H1 (cell line): ENCODE results near the gene EAF2. TPM values are rescaled to one million over a fixed set of nuclear protein-coding genes. Genes with fewer than 3 reads are reported as not detected.

Source experiments
- CTCF ChIA-PET: fragments of 300-600 bp; sonication (Branson Sonifier 250); formaldehyde crosslinking; loops from one replicate; lab custom pipeline; 2021; ENCODE audit not compliant: partially characterized antibody; lab: Charles Lee
- POLR2A ChIA-PET: fragments of 300-600 bp; sonication (Branson Sonifier 250); formaldehyde crosslinking; loops from one replicate; lab custom pipeline; 2021; ENCODE audit warnings: inconsistent platforms; ENCODE audit not compliant: partially characterized antibody; lab: Charles Lee
- DNase-seq, 2 experiments: peaks; one replicate each; pipeline versions ENCODE4 v3.0.0 to v3.0.0-alpha.2; 2010 to 2022; ENCODE audit warnings: low spot score in 2 of 2, low read depth in 1 of 2, mixed read lengths in 1 of 2
- FAIRE-seq: peaks from 2 replicates; lab custom pipeline; 2011; peaks lifted over from hg19 to GRCh38; lab: Jason Lieb, UNC
- H2AFZ ChIP-seq: 2 replicates; pipeline ENCODE4 v1.8.1; 2012; ENCODE audit warnings: low read length, inconsistent platforms
- H2AK5ac ChIP-seq: 2 replicates; pipeline ENCODE4 v1.6.1; 2013; ENCODE audit warnings: low read depth, low read length
- H2BK120ac ChIP-seq: replicated peaks from 2 replicates; pipeline ENCODE3; 2013; ENCODE audit warnings: low read depth, low read length, inconsistent platforms
- H2BK12ac ChIP-seq: 2 replicates; pipeline ENCODE4 v1.6.1; 2013; ENCODE audit warnings: low read depth, low read length
- H2BK15ac ChIP-seq: 2 replicates; pipeline ENCODE4 v1.6.1; 2013; ENCODE audit warnings: low read length
- H2BK20ac ChIP-seq: 2 replicates; pipeline ENCODE4 v1.6.1; 2013; ENCODE audit warnings: low read length
- H2BK5ac ChIP-seq: 2 replicates; pipeline ENCODE4 v1.6.1; 2013; ENCODE audit warnings: low read depth, low read length
- H3K14ac ChIP-seq: 2 replicates; pipeline ENCODE4 v1.6.1; 2013; ENCODE audit warnings: inconsistent platforms; ENCODE audit not compliant: insufficient read length
- H3K18ac ChIP-seq: 2 replicates; pipeline ENCODE4 v1.6.1; 2013; ENCODE audit warnings: low read length; ENCODE audit errors: extremely low read depth
- H3K23ac ChIP-seq: 2 replicates; pipeline ENCODE4 v1.6.1; 2013; ENCODE audit warnings: inconsistent platforms; ENCODE audit not compliant: insufficient read length
- H3K23me2 ChIP-seq: 2 replicates; pipeline ENCODE4 v1.6.1; 2013; ENCODE audit warnings: low read depth, low read length
- H3K27ac ChIP-seq: 2 replicates; pipeline ENCODE4 v1.6.1; 2011; ENCODE audit warnings: low read depth, low read length, inconsistent platforms
- H3K27me3 ChIP-seq, 4 experiments: replicated peaks in 1 of 4; 1 replicate in 1 of 4; 2 replicates in 3 of 4; pipeline versions ENCODE4 v1.6.1 to v1.8.1; 2011 to 2013; ENCODE audit warnings: low read length in 3 of 4, mild to moderate bottlenecking in 3 of 4, inconsistent platforms in 2 of 4, mixed read lengths in 2 of 4, moderate library complexity in 1 of 4; ENCODE audit not compliant: control insufficient read depth in 3 of 4, insufficient read depth in 3 of 4; ENCODE audit errors: extremely low read depth in 1 of 4
- H3K36me3 ChIP-seq, 4 experiments: 2 replicates each; pipeline versions ENCODE4 v1.6.1 to v1.8.1; 2011 to 2013; ENCODE audit warnings: mild to moderate bottlenecking in 4 of 4, low read length in 3 of 4, moderate library complexity in 2 of 4, control low read depth in 1 of 4, inconsistent platforms in 1 of 4; ENCODE audit not compliant: insufficient read depth in 4 of 4, control insufficient read depth in 2 of 4
- H3K4ac ChIP-seq: replicated peaks from 2 replicates; pipeline ENCODE3; 2013; ENCODE audit warnings: low read length, low read depth, mixed read lengths, inconsistent platforms; ENCODE audit not compliant: insufficient read length
- H3K4me1 ChIP-seq, 4 experiments: replicated peaks in 1 of 4; 1 replicate in 1 of 4; 2 replicates in 3 of 4; pipeline versions ENCODE4 v1.6.1 to v1.8.1; 2011 to 2013; ENCODE audit warnings: low read length in 3 of 4, inconsistent platforms in 2 of 4, mixed read lengths in 1 of 4; ENCODE audit not compliant: insufficient read depth in 4 of 4, control insufficient read depth in 3 of 4
- H3K4me2 ChIP-seq, 2 experiments: 2 replicates each; pipeline versions ENCODE4 v1.6.1 to v1.8.1; 2011 to 2013; ENCODE audit warnings: low read depth in 2 of 2, low read length in 2 of 2, control low read depth in 1 of 2, inconsistent platforms in 1 of 2, mild to moderate bottlenecking in 1 of 2; ENCODE audit not compliant: insufficient read depth in 1 of 2
- H3K4me3 ChIP-seq, 4 experiments: fragments of 200-600, 300-600 bp in 1 of 4; sonication (generic), shearing (Covaris generic), sonication (Bioruptor Twin) in 1 of 4; 2 replicates each; pipeline versions ENCODE4 v1.5.1 to v1.8.1; 2011 to 2016; ENCODE audit warnings: low read length in 4 of 4, low read depth in 3 of 4, control low read depth in 2 of 4, inconsistent platforms in 2 of 4, mild to moderate bottlenecking in 2 of 4, mixed read lengths in 1 of 4, moderate library complexity in 1 of 4; ENCODE audit not compliant: insufficient read depth in 2 of 4; ENCODE audit errors: extremely low read depth in 1 of 4
- H3K56ac ChIP-seq: replicated peaks from 2 replicates; pipeline ENCODE3; 2013; ENCODE audit warnings: low read depth, mild to moderate bottlenecking, mixed read lengths, low read length, inconsistent platforms; ENCODE audit not compliant: insufficient read length
- H3K79me1 ChIP-seq: 2 replicates; pipeline ENCODE4 v1.6.1; 2013; ENCODE audit warnings: low read depth, low read length, control low read depth
- H3K79me2 ChIP-seq, 2 experiments: 2 replicates each; pipeline versions ENCODE4 v1.6.1 to v1.8.1; 2012 to 2013; ENCODE audit warnings: low read length in 2 of 2, mild to moderate bottlenecking in 2 of 2, inconsistent platforms in 1 of 2; ENCODE audit not compliant: insufficient read depth in 2 of 2, control insufficient read depth in 1 of 2
- H3K9ac ChIP-seq, 4 experiments: replicated peaks in 1 of 4; 1 replicate in 1 of 4; 2 replicates in 3 of 4; pipeline versions ENCODE4 v1.6.1 to v1.8.1; 2011 to 2013; ENCODE audit warnings: low read depth in 3 of 4, low read length in 3 of 4, control low read depth in 2 of 4, mild to moderate bottlenecking in 2 of 4, moderate library complexity in 2 of 4, inconsistent platforms in 1 of 4; ENCODE audit errors: extremely low read depth in 1 of 4
- H3K9me3 ChIP-seq, 2 experiments: 2 replicates each; pipeline versions ENCODE4 v1.6.1 to v1.8.1; 2012 to 2013; ENCODE audit warnings: mild to moderate bottlenecking in 2 of 2, moderate library complexity in 2 of 2, control low read depth in 1 of 2, inconsistent platforms in 1 of 2, low read depth in 1 of 2, low read length in 1 of 2, mixed read lengths in 1 of 2; ENCODE audit not compliant: insufficient read depth in 2 of 2
- H4K20me1 ChIP-seq, 2 experiments: replicated peaks in 1 of 2; 2 replicates each; pipeline versions ENCODE3 to v1.8.1; 2011 to 2013; ENCODE audit warnings: inconsistent platforms in 2 of 2, low read length in 2 of 2, mild to moderate bottlenecking in 1 of 2; ENCODE audit not compliant: insufficient read depth in 2 of 2, control insufficient read depth in 1 of 2
- H4K5ac ChIP-seq: 2 replicates; pipeline ENCODE4 v1.6.1; 2013; ENCODE audit warnings: low read length, low read depth, mixed read lengths, inconsistent platforms; ENCODE audit not compliant: insufficient read length
- H4K8ac ChIP-seq: 2 replicates; pipeline ENCODE4 v1.8.0; 2013; ENCODE audit warnings: mild to moderate bottlenecking, moderate library complexity, low read length, inconsistent platforms; ENCODE audit not compliant: insufficient read depth; ENCODE audit errors: extremely low read depth
- H4K91ac ChIP-seq: replicated peaks from 2 replicates; pipeline ENCODE3; 2013; ENCODE audit warnings: low read length, mixed read lengths, inconsistent platforms; ENCODE audit not compliant: insufficient read length
- BRCA1 ChIP-seq: IDR thresholded peaks from 2 replicates; pipeline ENCODE4 v1.6.1; 2012; ENCODE audit warnings: low read depth, low read length, improper control_type of control experiment
- E2F6 ChIP-seq: IDR thresholded peaks from 2 replicates; pipeline ENCODE4 v1.6.1; 2012; ENCODE audit warnings: inconsistent platforms
- FOSL1 ChIP-seq: IDR thresholded peaks from 2 replicates; pipeline ENCODE4 v1.6.1; 2011; ENCODE audit warnings: mild to moderate bottlenecking, low read depth, low read length, moderate library complexity; ENCODE audit not compliant: insufficient read depth
- HDAC6 ChIP-seq: IDR thresholded peaks from one replicate; pipeline ENCODE4 v1.7.1; 2012; ENCODE audit warnings: low read depth, mild to moderate bottlenecking, inconsistent platforms, low read length, moderate library complexity
- JUN ChIP-seq: IDR thresholded peaks from 2 replicates; pipeline ENCODE4 v1.6.1; 2011; ENCODE audit warnings: low read depth, mild to moderate bottlenecking, improper control_type of control experiment, low read length
- JUND ChIP-seq: IDR thresholded peaks from 2 replicates; pipeline ENCODE4 v1.6.1; 2011; ENCODE audit warnings: mild to moderate bottlenecking, improper control_type of control experiment, low read length
- NRF1 ChIP-seq: IDR thresholded peaks from 2 replicates; pipeline ENCODE4 v1.6.1; 2011; ENCODE audit warnings: mild to moderate bottlenecking, low read depth, low read length, improper control_type of control experiment
- RFX5 ChIP-seq: IDR thresholded peaks from 2 replicates; pipeline ENCODE4 v1.6.1; 2011; ENCODE audit warnings: low read depth, low read length, improper control_type of control experiment, borderline replicate concordance
- RNF2 ChIP-seq: fragments of 200-900, 300-1000 bp; sonication (generic); IDR thresholded peaks from 2 replicates; pipeline ENCODE4 v1.7.1; 2016; ENCODE audit warnings: borderline replicate concordance, low read depth, mild to moderate bottlenecking, antibody characterized with exemption, low read length; ENCODE audit not compliant: poor library complexity, severe bottlenecking; ENCODE audit errors: missing control alignments
- SAP30 ChIP-seq: fragments of 300-600 bp; sonication (generic); IDR thresholded peaks from 2 replicates; pipeline ENCODE4 v1.7.1; 2012; ENCODE audit warnings: low read length, moderate library complexity, mild to moderate bottlenecking, inconsistent platforms; ENCODE audit not compliant: insufficient read depth, insufficient replicate concordance
- TBP ChIP-seq: IDR thresholded peaks from 2 replicates; pipeline ENCODE4 v1.6.1; 2011; ENCODE audit warnings: low read depth, low read length, improper control_type of control experiment
- TCF12 ChIP-seq: IDR thresholded peaks from 2 replicates; pipeline ENCODE4 v1.6.1; 2011; ENCODE audit warnings: low read depth, mild to moderate bottlenecking, low read length
- YY1 ChIP-seq: IDR thresholded peaks from 2 replicates; pipeline ENCODE4 v1.6.1; 2011; ENCODE audit warnings: low read depth, mild to moderate bottlenecking, low read length
- WGBS, 2 experiments: shearing (Covaris generic) in 1 of 2; methylation state at CpG; one replicate each; pipeline versions ENCODE4 v1.1.6 to v1.1.7; 2013 to 2015; ENCODE audit warnings: low lambda C conversion rate in 2 of 2, mixed read lengths in 2 of 2, inconsistent platforms in 1 of 2, low coverage in 1 of 2, missing lambda C conversion rate in 1 of 2; ENCODE audit not compliant: insufficient replicate concordance in 2 of 2, insufficient coverage in 1 of 2, insufficient read length in 1 of 2; ENCODE audit errors: extremely low coverage in 1 of 2, missing lambda C conversion rate in 1 of 2; 5-methylcytosine and 5-hydroxymethylcytosine counted together
- polyA plus RNA-seq, 7 experiments: library from polyadenylated mRNA; depleted of rRNA in 3 of 7; stranded (reverse) in 5 of 7; unstranded in 2 of 7; fragments of >200 nt in 5 of 7; fragments of 200-250 nt in 2 of 7; gene quantifications; 1 replicate in 5 of 7; 2 replicates in 1 of 7; 4 replicates in 1 of 7; pipeline versions ENCODE4 v1.2.1 to v1.2.3, GENCODE V29; 2011 to 2013; ENCODE audit warnings: missing spikeins in 2 of 7, mixed read lengths in 2 of 7
- total RNA-seq: library from RNA; stranded (reverse); fragmentation: NEBNext Ultra II Directional; extraction: Animal tissue kit (Norgen Biotek cat#: 25700); gene quantifications from 2 replicates; pipeline ENCODE4 v1.2.1, GENCODE V29; 2021

Gene EAF2
- total and polyA plus RNA-seq, 2 of the 8 experiments (the other 6 are each of a cell fraction or from before 2014, with no cell fraction given) = 3.6 to 6.6 TPM

- TF ChIP-seq E2F6 (no peak), FOSL1 (no peak), TCF12 (no peak), BRCA1 (no peak), RNF2 (no peak), SAP30 (no peak), RFX5 (no peak), NRF1 (no peak), JUN (no peak), YY1 (no peak), TBP (no peak), JUND (no peak), HDAC6 (no peak)
- TF ChIP-seq, all 59 proteins: peak for 0
These were observed 25.8 kb upstream of the EAF2 start for GRCh38 chr3:121809249-121809648.

More at GRCh38 chr3:121809249-121809648, 25.8 kb upstream of the EAF2 start:
- no peak overlapping the region for H2BK15ac ChIP-seq
- H2BK5ac ChIP-seq = no peak overlapping the region
- H3K9ac ChIP-seq = no peak overlapping the region
- H3K4me2 ChIP-seq = no peak overlapping the region
- no peaks in the 10 kb centered on the region for H4K20me1 ChIP-seq
- H2AFZ ChIP-seq = no peak overlapping the region
- H3K56ac ChIP-seq = no peak overlapping the region
- H3K9me3 ChIP-seq = no peaks in the 10 kb centered on the region
- H3K79me1 ChIP-seq = no peaks in the 10 kb centered on the region
- H3K27ac ChIP-seq = no peak overlapping the region
- WGBS, 2 experiments = 44% methylated on average over 1 of the region's 1 CpG; no CpG with 5 or more reads in 1 of the 2 experiments
- H3K79me2 ChIP-seq = no peaks in the 10 kb centered on the region
- DNase-seq (no peak), FAIRE-seq (no peak)
- H2BK20ac ChIP-seq = no peak overlapping the region
- ChIA-PET CTCF (no interaction called here), POLR2A (no interaction called here)
- H3K4me3 ChIP-seq = no peak overlapping the region
- no peak overlapping the region for H2BK12ac ChIP-seq
- no peak overlapping the region for H3K14ac ChIP-seq
- H3K23me2 ChIP-seq = no peaks in the 10 kb centered on the region
- no peaks in the 10 kb centered on the region for H3K27me3 ChIP-seq
- no peaks in the 10 kb centered on the region for H3K4me1 ChIP-seq
- H3K23ac ChIP-seq = no peak overlapping the region
- H3K4ac ChIP-seq = no peak overlapping the region
- no peak overlapping the region for H2BK120ac ChIP-seq
- peaks cover 0 to 23% (median 6%) of the 10 kb centered on the region in 4 experiments; a peak in 4 of 8 replicates for H3K36me3 ChIP-seq
- H2AK5ac ChIP-seq = no peak overlapping the region
- H4K8ac ChIP-seq = no peak overlapping the region
- H3K18ac ChIP-seq = no peak overlapping the region
- H4K5ac ChIP-seq = no peak overlapping the region
- H4K91ac ChIP-seq = no peak overlapping the region
